Prostate gland (tissue), 2 donors: Measurements from ENCODE around the gene HPF1. TPM values are rescaled to one million over a fixed set of nuclear protein-coding genes. Genes with fewer than 3 reads are reported as not detected.

ENCODE experiments used
- DNase-seq: peaks from one replicate; pipeline ENCODE4 v3.0.0-alpha.2; 2019; ENCODE audit warnings: low spot score
- H3K27ac ChIP-seq, 2 donors: fragments of 200-600 bp; sonication (generic); 2 replicates each; pipeline ENCODE4 v1.5.1; 2017 to 2019
- H3K27me3 ChIP-seq: fragments of 200-600 bp; sonication (generic); replicated peaks from 2 replicates; pipeline ENCODE4 v1.5.1; 2019; ENCODE audit not compliant: insufficient read depth
- H3K36me3 ChIP-seq, 2 donors: fragments of 200-600 bp; sonication (generic); 1 replicate in 1 of 2; 2 replicates in 1 of 2; pipeline versions ENCODE4 v1.5.1 to v1.8.1; 2017 to 2019
- H3K4me1 ChIP-seq: fragments of 200-600 bp; sonication (generic); replicated peaks from 2 replicates; pipeline ENCODE4 v1.5.1; 2019
- H3K4me3 ChIP-seq, 2 donors: fragments of 200-600 bp; sonication (generic); 2 replicates each; pipeline ENCODE4 v1.5.1; 2017 to 2019
- H3K9me3 ChIP-seq: fragments of 200-600 bp; sonication (generic); 2 replicates; pipeline ENCODE4 v1.5.1; 2017
- CTCF ChIP-seq, 4 experiments: fragments of 200-600 bp in 2 of 4; fragments of 450-650 bp in 2 of 4; sonication (generic) in 2 of 4; IDR thresholded peaks; 1 replicate in 3 of 4; 2 replicates in 1 of 4; pipeline ENCODE4 v1.5.1; 2016 to 2019; ENCODE audit warnings: antibody characterized with exemption in 4 of 4, mild to moderate bottlenecking in 2 of 4, moderate library complexity in 2 of 4
- POLR2A ChIP-seq: fragments of 450-650 bp; IDR thresholded peaks from one replicate; pipeline ENCODE4 v1.6.1; 2016; ENCODE audit warnings: antibody characterized with exemption, mild to moderate bottlenecking
- POLR2AphosphoS5 ChIP-seq: sonication (generic); formaldehyde crosslinking; IDR thresholded peaks from one replicate; pipeline ENCODE4 v1.6.1; 2017; ENCODE audit warnings: antibody characterized with exemption
- WGBS: methylation state at CpG from one replicate; pipeline ENCODE4 v1.1.5; 2018; 5-methylcytosine and 5-hydroxymethylcytosine counted together
- intact Hi-C: fragments of 100-400 bp; cut with DNase I; formaldehyde crosslinking; loops from one replicate; pipeline ENCODE4 v1.14.2; 2022
- total RNA-seq, 2 donors: library from RNA; depleted of rRNA; stranded (reverse); fragments of >200 nt; gene quantifications; one replicate each; pipeline ENCODE4 v1.1.0, GENCODE V29; 2016

Gene HPF1
- total RNA-seq, 2 donors from 2014 or later, result 24.5 to 48.9 TPM

GRCh38 chr4:169799260-169799659, 41.5 kb upstream of the HPF1 start:
- TF ChIP-seq POLR2AphosphoS5, result no peak
- TF ChIP-seq CTCF (IDR thresholded peaks at IDR 0.05), result no peak
- TF ChIP-seq POLR2A, result no peak
- no peaks in the 10 kb centered on the region for H3K27me3 ChIP-seq
- WGBS, result 80% methylated on average over 4 of the region's 4 CpGs
- H3K27ac ChIP-seq, result no peak overlapping the region
- no peak overlapping the region for H3K4me3 ChIP-seq
- no peak for DNase-seq
- H3K4me1 ChIP-seq, result no peaks in the 10 kb centered on the region
- H3K36me3 ChIP-seq, result no peaks in the 10 kb centered on the region
- H3K9me3 ChIP-seq, result no peaks in the 10 kb centered on the region
- intact Hi-C loops, result no loop called here

DNA sequence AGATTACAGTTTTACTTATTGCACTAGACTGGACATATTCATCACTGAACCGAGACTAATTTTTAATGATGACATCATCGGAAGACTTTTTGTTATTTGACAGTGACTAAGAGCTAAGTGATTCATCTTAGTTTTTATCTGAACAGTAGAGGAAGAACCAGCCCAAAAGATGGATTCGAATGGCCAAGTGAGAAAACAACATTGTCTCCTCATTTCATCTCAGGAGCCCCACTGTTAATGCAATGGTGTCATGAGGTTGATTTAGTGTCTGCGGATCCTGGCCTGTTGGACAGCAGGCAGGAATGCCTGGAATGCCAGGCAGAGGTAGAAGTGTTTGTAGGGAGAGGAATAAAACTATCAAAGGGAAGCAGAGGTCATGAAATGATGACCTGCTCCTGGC, 37.8 kb upstream of the HPF1 start:
- H3K9me3 ChIP-seq, result no peaks in the 10 kb centered on the region
- no peak for TF ChIP-seq POLR2AphosphoS5
- no peak for TF ChIP-seq CTCF (IDR thresholded peaks at IDR 0.05)
- TF ChIP-seq POLR2A, result no peak
- no peak for DNase-seq
- H3K4me3 ChIP-seq, result no peak overlapping the region
- 44% methylated on average over 4 of the region's 4 CpGs for WGBS
- no peaks in the 10 kb centered on the region for H3K36me3 ChIP-seq
- no peaks in the 10 kb centered on the region for H3K4me1 ChIP-seq
- intact Hi-C loops, result no loop called here
- no peak overlapping the region for H3K27ac ChIP-seq
- H3K27me3 ChIP-seq, result no peaks in the 10 kb centered on the region

DNA sequence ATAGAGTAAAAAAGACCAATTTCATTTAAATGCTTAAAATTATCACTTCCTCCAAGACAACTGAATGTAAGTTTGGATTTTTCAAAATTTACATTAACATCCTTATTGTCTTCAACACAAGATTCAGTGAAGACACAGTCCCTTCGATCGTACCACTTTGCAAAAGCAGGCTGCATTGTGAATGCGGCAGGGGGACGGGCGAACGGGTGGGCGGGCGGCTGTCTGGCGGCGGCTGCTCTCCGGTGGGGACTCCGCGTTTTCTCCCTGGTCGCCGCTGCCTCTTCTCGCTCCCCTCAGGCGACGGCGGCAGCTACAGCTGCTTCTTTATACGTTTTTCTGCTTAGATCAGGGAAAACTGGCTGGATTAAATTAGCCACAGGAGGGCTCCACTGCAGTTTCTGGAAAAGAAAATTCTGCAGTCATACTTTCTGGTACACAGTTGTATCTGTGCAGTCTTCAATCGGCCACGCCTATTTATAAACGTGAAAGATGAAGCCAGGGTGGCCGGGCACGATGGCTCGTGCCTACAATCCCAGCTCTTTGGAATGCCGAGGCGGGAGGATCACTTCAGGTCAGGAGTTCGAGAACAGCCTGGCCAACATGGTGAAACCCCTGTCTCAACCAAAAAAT, 33.9 kb upstream of the HPF1 start:
- H3K4me1 ChIP-seq, result no peaks in the 10 kb centered on the region
- intact Hi-C loops, result no loop called here
- TF ChIP-seq POLR2A (no peak), POLR2AphosphoS5 (peak; percentile 6), CTCF (IDR thresholded peaks at IDR 0.05) (peak in 3 of 4 experiments; percentile 10 to 46 (median 35))
- H3K36me3 ChIP-seq, result no peaks in the 10 kb centered on the region
- H3K27me3 ChIP-seq, result no peaks in the 10 kb centered on the region
- peak; percentile 13 for DNase-seq
- peak overlapping the region in 1 of 2 donors; percentile 20 for H3K4me3 ChIP-seq
- WGBS, result 4% methylated on average over 29 of the region's 29 CpGs
- H3K27ac ChIP-seq, result no peak overlapping the region
- no peaks in the 10 kb centered on the region for H3K9me3 ChIP-seq

DNA sequence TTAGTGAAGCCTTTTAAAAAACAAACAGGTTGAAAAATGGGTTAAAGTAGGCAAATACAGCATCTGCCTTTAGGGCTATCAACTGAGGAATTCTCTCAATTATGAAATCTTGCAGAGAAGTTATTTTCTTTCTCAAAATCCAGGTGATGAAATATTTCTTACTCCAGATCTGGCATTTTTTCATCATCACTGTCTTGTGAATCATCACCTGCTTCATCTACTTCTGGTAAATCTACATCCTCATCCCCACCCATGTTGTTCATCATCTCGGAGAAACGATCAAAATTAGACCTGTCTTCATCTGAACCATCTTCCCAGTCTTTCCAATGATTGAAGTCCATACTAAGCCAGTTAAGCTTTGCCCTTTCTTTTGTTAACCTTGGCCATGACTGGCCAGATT, 33.3 kb upstream of the HPF1 start:
- TF ChIP-seq POLR2AphosphoS5 (no peak), POLR2A (no peak), CTCF (IDR thresholded peaks at IDR 0.05) (no peak)
- no peaks in the 10 kb centered on the region for H3K36me3 ChIP-seq
- 46% methylated on average over 2 of the region's 2 CpGs for WGBS
- no peak for DNase-seq
- intact Hi-C loops, result no loop called here
- no peak overlapping the region for H3K4me3 ChIP-seq
- no peak overlapping the region for H3K27ac ChIP-seq
- no peaks in the 10 kb centered on the region for H3K9me3 ChIP-seq
- H3K27me3 ChIP-seq, result no peaks in the 10 kb centered on the region
- H3K4me1 ChIP-seq, result no peaks in the 10 kb centered on the region
